ENCODE data around the gene FBN2.

FBN2 gene

GRCh38 chr5:128538000-128538249 lies at the start of gene FBN2:
TSS of gene FBN2 (minus strand) at chr5:128538245. CDS start at chr5:128537603, 642 bp downstream.
- peaks cover 30% of the 10 kb centered on the region for H3K27me3 Mint-ChIP-seq
- peaks cover 2% of the 10 kb centered on the region for H3K36me3 Mint-ChIP-seq
- no peak within 1 kb of the TSS for H3K27ac Mint-ChIP-seq
- H3K4me3 Mint-ChIP-seq: no peak within 1 kb of the TSS
- H3K9me3 Mint-ChIP-seq: peaks cover 17% of the 10 kb centered on the region
- H3K4me1 Mint-ChIP-seq: no peaks in the 10 kb centered on the region

GRCh38 chr5:128587275-128587674 lies 49.2 kb upstream of the FBN2 start:
- Mint-ChIP-seq H3K36me3 (no peaks in the 10 kb centered on the region), H3K9me3 (peaks cover 5% of the 10 kb centered on the region), H3K27me3 (no peaks in the 10 kb centered on the region), H3K4me3 (no peak overlapping the region), H3K27ac (no peak overlapping the region), H3K4me1 (no peaks in the 10 kb centered on the region)

DNA sequence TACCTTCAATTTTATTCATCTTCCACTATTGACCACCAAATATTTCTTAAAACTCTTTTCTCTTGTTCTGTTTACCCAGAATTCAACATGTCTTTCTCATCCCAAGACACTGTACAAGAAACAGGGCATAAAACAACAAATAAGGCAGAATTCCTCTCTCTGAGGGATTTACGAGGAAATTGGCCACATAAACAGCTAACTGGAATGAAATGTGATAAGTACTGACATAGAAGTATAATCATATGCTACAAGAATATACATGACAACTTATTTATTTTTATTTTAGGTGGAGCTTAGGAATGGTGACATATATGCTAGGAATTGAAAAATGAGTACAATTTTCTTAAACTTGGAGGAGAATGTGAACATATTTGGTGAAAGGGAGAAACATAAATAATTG lies 48.8 kb upstream of the FBN2 start:
- no peak overlapping the region for H3K4me3 Mint-ChIP-seq
- H3K27ac Mint-ChIP-seq: no peak overlapping the region
- no peaks in the 10 kb centered on the region for H3K4me1 Mint-ChIP-seq
- peaks cover 7% of the 10 kb centered on the region for H3K9me3 Mint-ChIP-seq
- no peaks in the 10 kb centered on the region for H3K27me3 Mint-ChIP-seq
- no peaks in the 10 kb centered on the region for H3K36me3 Mint-ChIP-seq

DNA sequence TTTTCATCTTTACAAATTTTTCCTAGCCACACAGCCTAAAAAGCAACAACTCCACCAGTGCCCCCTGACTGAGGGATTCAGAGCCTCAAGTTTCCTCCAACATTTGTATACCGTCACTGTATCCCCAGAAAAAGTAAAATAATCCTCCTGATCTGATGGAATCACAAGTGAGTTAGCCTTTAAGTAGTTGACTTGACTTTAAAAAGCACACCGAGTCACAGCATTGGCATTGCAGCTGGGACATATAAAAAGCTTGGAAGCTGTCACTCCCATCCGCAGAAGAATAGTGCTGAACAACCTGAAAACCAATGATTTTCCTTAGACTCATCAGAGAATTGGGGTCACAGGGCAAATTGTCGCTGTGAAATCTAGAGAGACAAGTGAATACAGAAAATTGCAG lies 41.6 kb upstream of the FBN2 start:
- H3K9me3 Mint-ChIP-seq: peaks cover 28% of the 10 kb centered on the region
- no peaks in the 10 kb centered on the region for H3K4me1 Mint-ChIP-seq
- no peak overlapping the region for H3K27ac Mint-ChIP-seq
- no peaks in the 10 kb centered on the region for H3K36me3 Mint-ChIP-seq
- peaks cover 1% of the 10 kb centered on the region for H3K27me3 Mint-ChIP-seq
- no peak overlapping the region for H3K4me3 Mint-ChIP-seq

DNA sequence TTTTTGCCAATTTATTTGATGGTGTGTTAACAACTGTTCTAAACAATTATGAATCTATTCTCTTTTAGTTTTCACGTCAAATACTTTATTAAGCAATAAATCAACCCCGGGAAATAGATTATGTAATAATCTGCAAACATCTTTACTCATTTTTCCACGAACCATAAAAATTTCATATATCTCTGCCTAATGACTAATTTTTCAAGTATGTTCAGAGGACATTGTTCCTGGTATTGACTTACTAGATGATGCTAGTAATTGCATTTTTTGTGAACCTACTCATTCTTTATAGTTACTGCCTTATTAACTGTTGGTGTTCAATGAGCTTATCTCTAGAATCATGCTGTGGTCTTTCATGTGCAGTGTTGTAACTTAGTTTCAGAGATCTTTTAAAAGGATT lies 41.0 kb upstream of the FBN2 start:
- Mint-ChIP-seq H3K27me3 (peaks cover 1% of the 10 kb centered on the region), H3K4me1 (no peaks in the 10 kb centered on the region), H3K4me3 (no peak overlapping the region), H3K9me3 (peaks cover 28% of the 10 kb centered on the region), H3K27ac (no peak overlapping the region), H3K36me3 (no peaks in the 10 kb centered on the region)

DNA sequence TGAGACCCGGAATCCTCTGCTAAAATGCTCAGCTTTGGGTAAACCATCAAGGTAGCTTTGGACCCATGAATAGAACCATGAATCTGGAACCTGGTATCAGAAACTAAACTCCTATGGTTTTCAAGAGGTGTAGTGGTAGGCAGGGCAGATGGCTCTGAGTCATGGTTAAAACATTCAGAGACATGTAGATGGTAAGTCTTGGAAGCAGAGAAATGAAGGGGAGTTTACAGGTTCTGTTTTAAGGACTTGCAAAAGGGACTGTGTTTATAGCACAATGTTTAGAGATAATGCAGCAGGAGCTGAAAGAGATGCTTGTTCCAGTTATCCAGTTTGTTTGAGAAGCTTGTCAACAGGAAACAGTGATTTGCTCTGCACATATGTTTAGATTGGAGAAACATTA lies 36.0 kb upstream of the FBN2 start:
- Mint-ChIP-seq H3K9me3 (peaks cover 13% of the 10 kb centered on the region), H3K4me3 (no peak overlapping the region), H3K27ac (no peak overlapping the region), H3K36me3 (no peaks in the 10 kb centered on the region), H3K4me1 (no peaks in the 10 kb centered on the region), H3K27me3 (peaks cover 1% of the 10 kb centered on the region)

DNA sequence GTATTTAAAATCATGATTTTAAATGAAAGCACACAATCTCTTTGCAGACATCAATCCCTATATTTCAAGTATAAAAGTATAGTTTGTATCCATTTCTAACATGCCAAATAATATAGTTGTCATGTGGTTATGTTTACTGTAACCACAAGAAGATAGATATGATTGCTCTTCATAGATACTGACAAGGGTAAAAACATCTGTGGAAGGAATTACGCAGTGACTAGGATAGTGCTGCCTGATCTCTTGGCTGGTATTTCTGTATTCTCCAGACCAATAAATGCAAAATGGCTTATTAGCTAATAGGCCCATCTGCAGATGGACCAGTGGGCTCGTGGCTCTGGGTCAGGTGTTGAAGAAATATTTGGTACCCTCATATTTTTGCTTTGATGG lies 34.9 kb upstream of the FBN2 start:
- no peaks in the 10 kb centered on the region for H3K4me1 Mint-ChIP-seq
- no peak overlapping the region for H3K4me3 Mint-ChIP-seq
- peaks cover 13% of the 10 kb centered on the region for H3K9me3 Mint-ChIP-seq
- peaks cover 1% of the 10 kb centered on the region for H3K27me3 Mint-ChIP-seq
- no peaks in the 10 kb centered on the region for H3K36me3 Mint-ChIP-seq
- no peak overlapping the region for H3K27ac Mint-ChIP-seq

DNA sequence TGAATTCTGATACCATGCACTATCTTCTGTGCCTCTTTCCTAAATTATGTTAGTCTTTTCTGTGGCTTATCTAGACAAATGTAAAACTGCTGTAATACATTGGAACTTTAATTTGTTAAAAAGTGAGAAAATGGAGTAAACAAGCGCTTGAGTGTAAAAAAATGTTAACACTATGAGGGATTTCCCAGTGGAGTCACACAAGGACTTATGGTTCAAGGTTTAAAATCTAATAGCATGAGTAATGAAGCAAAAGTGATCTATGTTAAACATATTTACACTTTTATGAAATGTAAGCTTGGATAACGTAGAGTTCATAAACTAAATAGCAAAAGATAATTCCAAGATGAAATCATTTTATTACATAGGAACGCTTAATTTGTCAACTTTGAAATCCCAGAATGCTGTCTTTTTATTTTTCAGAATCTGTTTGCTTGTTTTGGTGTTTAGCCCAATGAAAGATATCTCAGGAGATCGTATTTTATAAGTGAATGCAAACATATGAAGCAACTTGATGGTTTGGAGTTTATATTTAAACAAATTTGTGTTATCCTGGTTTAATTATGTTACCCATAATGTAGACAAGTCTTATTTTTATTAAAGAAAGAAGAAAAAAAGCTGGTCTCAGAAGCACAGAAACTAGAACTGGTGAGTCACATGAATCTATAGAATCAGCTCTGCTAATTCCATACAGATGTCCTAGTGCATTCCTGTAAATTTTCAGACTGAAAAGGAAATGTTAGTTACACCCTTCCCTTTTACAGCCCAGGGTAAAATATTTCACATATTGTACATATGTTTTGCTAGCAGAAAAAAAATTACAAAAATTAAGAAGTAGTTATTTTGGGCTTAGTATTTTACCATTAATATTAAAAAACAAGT lies 34.2 kb upstream of the FBN2 start:
- no peaks in the 10 kb centered on the region for H3K36me3 Mint-ChIP-seq
- H3K4me3 Mint-ChIP-seq: no peak overlapping the region
- peaks cover 13% of the 10 kb centered on the region for H3K9me3 Mint-ChIP-seq
- H3K4me1 Mint-ChIP-seq: no peaks in the 10 kb centered on the region
- H3K27me3 Mint-ChIP-seq: peaks cover 1% of the 10 kb centered on the region
- H3K27ac Mint-ChIP-seq: no peak overlapping the region

- Mint-ChIP-seq H3K9me3 (peaks cover 12% of the 10 kb centered on the region), H3K36me3 (no peaks in the 10 kb centered on the region), H3K4me3 (no peak overlapping the region), H3K4me1 (no peaks in the 10 kb centered on the region), H3K27ac (no peak overlapping the region), H3K27me3 (no peaks in the 10 kb centered on the region)
Observed at GRCh38 chr5:128566178-128566577, 28.1 kb upstream of the FBN2 start.

DNA sequence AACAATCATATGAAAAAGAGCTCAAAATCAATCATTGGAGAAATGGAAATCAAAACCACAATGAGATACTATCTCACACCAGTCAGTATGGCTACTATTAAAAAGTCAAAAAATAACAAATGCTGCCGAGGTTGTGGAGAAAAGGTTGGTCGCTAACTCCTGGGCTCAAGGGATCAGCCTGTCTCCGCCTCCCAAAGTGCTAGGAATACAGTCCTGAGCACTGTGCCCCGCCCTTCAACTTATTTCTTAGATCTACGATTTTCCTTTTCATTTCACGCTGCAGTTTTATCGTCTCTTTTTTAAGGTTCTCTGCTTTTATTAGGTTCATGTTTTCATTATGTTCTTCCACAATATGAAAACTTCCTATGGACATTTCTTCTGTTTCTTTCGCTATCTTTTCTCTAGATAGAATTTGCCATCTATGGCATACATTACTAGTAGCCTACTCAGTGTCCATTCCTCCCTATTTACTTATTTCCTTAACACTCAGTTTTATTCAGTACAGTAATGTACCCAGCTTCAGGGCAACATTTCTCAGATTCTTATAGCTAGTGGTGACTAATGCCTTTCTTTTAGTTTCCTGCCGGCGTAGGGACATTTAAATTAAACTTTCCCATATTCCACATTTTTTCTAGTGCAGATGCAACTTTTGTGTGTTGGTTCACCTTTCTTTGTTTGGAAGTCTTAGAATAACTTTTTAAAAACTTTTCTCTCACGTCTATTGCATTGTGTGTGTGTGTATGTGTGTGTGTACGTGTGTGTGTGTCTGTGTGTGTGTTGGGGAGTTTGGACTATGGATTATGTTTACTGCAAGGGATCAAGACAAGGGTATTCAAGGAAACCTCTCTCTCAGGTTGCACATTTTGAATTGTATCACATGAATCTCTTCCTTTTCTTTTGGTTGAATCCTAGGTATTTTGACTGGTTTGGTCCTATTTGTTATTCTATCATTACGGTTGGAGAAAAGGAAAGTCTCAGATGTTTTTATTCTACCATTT lies 21.6 kb upstream of the FBN2 start:
- Mint-ChIP-seq H3K27ac (no peak overlapping the region), H3K4me1 (no peaks in the 10 kb centered on the region), H3K36me3 (no peaks in the 10 kb centered on the region), H3K4me3 (no peak overlapping the region), H3K9me3 (no peaks in the 10 kb centered on the region), H3K27me3 (no peaks in the 10 kb centered on the region)

DNA sequence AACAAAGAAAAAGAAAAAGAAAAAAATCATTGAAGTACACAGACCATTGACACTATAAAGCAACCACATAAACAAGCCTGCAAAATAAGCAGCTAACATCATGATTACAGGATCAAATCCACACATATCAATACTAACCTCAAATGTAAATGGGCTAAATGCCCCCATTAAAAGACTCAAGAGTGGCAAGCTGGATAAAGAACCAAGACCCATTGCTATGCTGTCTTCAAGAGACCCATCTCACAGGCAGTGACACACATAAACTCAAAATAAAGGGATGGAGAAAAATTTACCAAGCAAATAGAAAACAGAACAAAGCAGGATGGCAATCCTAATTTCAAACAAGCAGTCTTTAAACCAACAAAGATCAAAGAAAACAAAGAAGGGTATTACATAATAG lies 15.7 kb upstream of the FBN2 start:
- Mint-ChIP-seq H3K4me3 (no peak overlapping the region), H3K27me3 (no peaks in the 10 kb centered on the region), H3K9me3 (peaks cover 9% of the 10 kb centered on the region), H3K27ac (no peak overlapping the region), H3K4me1 (no peaks in the 10 kb centered on the region), H3K36me3 (no peaks in the 10 kb centered on the region)

GRCh38 chr5:128551476-128551875 lies 13.4 kb upstream of the FBN2 start:
- Mint-ChIP-seq H3K36me3 (no peaks in the 10 kb centered on the region), H3K9me3 (peaks cover 9% of the 10 kb centered on the region), H3K27me3 (no peaks in the 10 kb centered on the region), H3K4me3 (no peak overlapping the region), H3K27ac (no peak overlapping the region), H3K4me1 (no peaks in the 10 kb centered on the region)

DNA sequence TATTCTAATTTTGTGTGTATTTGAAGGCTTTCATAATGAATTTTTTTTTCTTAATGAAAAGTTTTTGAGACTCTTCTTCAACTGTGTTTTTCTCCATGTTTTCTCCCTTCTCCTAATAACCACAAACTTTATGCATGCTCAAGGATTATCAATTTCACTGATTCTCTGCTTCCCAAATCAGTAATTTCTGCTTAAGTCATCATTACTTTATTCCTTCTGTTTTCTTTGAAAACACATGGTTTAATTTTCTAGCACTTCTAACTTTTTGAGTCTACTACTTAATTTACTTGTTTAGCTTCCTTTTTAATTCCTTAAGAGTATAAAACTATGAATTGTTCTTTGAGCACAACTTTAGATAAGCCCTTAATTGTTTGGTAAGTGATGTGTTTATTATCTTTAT lies 11.5 kb upstream of the FBN2 start:
- Mint-ChIP-seq H3K27ac (no peak overlapping the region), H3K4me3 (no peak overlapping the region), H3K36me3 (no peaks in the 10 kb centered on the region), H3K27me3 (no peaks in the 10 kb centered on the region), H3K9me3 (peaks cover 13% of the 10 kb centered on the region), H3K4me1 (no peaks in the 10 kb centered on the region)

GRCh38 chr5:128546658-128547281 lies 8.7 kb upstream of the FBN2 start:
- Mint-ChIP-seq H3K4me3 (no peak overlapping the region), H3K9me3 (peaks cover 12% of the 10 kb centered on the region), H3K27me3 (no peaks in the 10 kb centered on the region), H3K27ac (no peak overlapping the region), H3K36me3 (no peaks in the 10 kb centered on the region), H3K4me1 (no peaks in the 10 kb centered on the region)

- H3K27me3 Mint-ChIP-seq: peaks cover 17% of the 10 kb centered on the region
- no peaks in the 10 kb centered on the region for H3K4me1 Mint-ChIP-seq
- H3K27ac Mint-ChIP-seq: no peak overlapping the region
- peaks cover 21% of the 10 kb centered on the region for H3K9me3 Mint-ChIP-seq
- H3K36me3 Mint-ChIP-seq: peaks cover under 1% of the 10 kb centered on the region
- no peak overlapping the region for H3K4me3 Mint-ChIP-seq
Observed at GRCh38 chr5:128541385-128541784, 3.3 kb upstream of the FBN2 start.

DNA sequence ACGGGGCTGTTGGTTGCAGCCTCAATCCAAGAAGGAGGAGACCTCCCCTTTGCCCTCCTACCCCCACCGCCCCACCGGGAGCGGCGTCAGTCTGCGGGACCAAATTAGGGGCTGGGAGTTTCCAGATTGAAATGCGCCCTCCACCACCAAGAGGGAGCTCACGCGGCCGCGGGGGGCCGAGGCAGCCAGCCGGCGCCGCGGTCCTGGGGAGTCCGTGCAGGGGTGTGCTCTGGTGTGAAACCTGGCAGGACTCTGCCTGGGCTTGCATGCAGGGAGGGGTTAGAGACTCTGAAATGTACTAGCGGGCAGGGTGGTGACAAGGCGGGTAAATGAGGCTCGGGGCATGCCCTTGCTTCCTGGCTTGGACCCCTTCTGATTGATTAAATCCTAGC lies 989 bp upstream of the FBN2 start:
- Mint-ChIP-seq H3K4me1 (no peaks in the 10 kb centered on the region), H3K9me3 (peaks cover 22% of the 10 kb centered on the region), H3K27me3 (peaks cover 30% of the 10 kb centered on the region), H3K27ac (no peak overlapping the region), H3K36me3 (peaks cover 2% of the 10 kb centered on the region), H3K4me3 (no peak overlapping the region)

Measured in activated naive CD4-positive, alpha-beta T cell treated with anti-CD3 and anti-CD28 coated beads, Interleukin-2, amount 50 U/mL, for 24 hours (primary cell).